HCEC 1CT (cell line): ENCODE results near the gene MBD5.

Source experiments
- DNase-seq: peaks from one replicate; pipeline ENCODE4 v3.0.0-alpha.2; 2017

The MBD5 gene

GRCh38 chr2:148026573-148026972, 5.7 kb downstream of the MBD5 start:
- no peak for DNase-seq

- DNase-seq, result peak; percentile 21
These were observed 6.9 kb downstream of the MBD5 start for GRCh38 chr2:148027822-148028221.

GRCh38 chr2:148028781-148029180, 7.9 kb downstream of the MBD5 start:
- no peak for DNase-seq

GRCh38 chr2:148031152-148031551, 10.3 kb downstream of the MBD5 start:
- DNase-seq, result no peak

- DNase-seq, result no peak
These were observed 11.3 kb downstream of the MBD5 start for GRCh38 chr2:148032215-148032614.

GRCh38 chr2:148039783-148040182, 18.9 kb downstream of the MBD5 start:
- no peak for DNase-seq

GRCh38 chr2:148042219-148042618, 21.3 kb downstream of the MBD5 start:
- DNase-seq, result peak; percentile 14

GRCh38 chr2:148044322-148044721, 23.4 kb downstream of the MBD5 start:
- no peak for DNase-seq

- no peak for DNase-seq
These were observed 25.9 kb downstream of the MBD5 start for GRCh38 chr2:148046802-148047201.

GRCh38 chr2:148048475-148049221, 27.8 kb downstream of the MBD5 start:
- DNase-seq, result no peak

- DNase-seq, result no peak
These were observed 28.4 kb downstream of the MBD5 start for GRCh38 chr2:148049284-148049683.

- DNase-seq, result no peak
These were observed 31.8 kb downstream of the MBD5 start for GRCh38 chr2:148052687-148053086.

- DNase-seq, result peak; percentile 60
These were observed 37.8 kb downstream of the MBD5 start for GRCh38 chr2:148058641-148059040.

- DNase-seq, result no peak
These were observed 42.7 kb downstream of the MBD5 start for GRCh38 chr2:148063633-148064032.

GRCh38 chr2:148065936-148066335, 45.0 kb downstream of the MBD5 start:
- DNase-seq, result no peak

GRCh38 chr2:148067801-148068200, 46.9 kb downstream of the MBD5 start:
- no peak for DNase-seq

GRCh38 chr2:148071351-148071750, 50.5 kb downstream of the MBD5 start:
- no peak for DNase-seq

GRCh38 chr2:148096012-148096411, 75.1 kb downstream of the MBD5 start:
- DNase-seq, result no peak

GRCh38 chr2:148102641-148103040, 81.8 kb downstream of the MBD5 start:
- DNase-seq, result no peak

- DNase-seq, result no peak
These were observed 83.1 kb downstream of the MBD5 start for GRCh38 chr2:148103946-148104345.

GRCh38 chr2:148106331-148106730, 85.4 kb downstream of the MBD5 start:
- no peak for DNase-seq

GRCh38 chr2:148108385-148108784, 87.5 kb downstream of the MBD5 start:
- no peak for DNase-seq

- no peak for DNase-seq
These were observed 89.3 kb downstream of the MBD5 start for GRCh38 chr2:148110184-148110583.

GRCh38 chr2:148122788-148123187, 101.9 kb downstream of the MBD5 start:
- DNase-seq, result peak; percentile 59

- DNase-seq, result no peak
These were observed 103.4 kb downstream of the MBD5 start for GRCh38 chr2:148124271-148124670.
